Peyer's patch (tissue), 4 donors: Measurements from ENCODE around the gene NPM1. TPM values are rescaled to one million over a fixed set of nuclear protein-coding genes. Genes with fewer than 3 reads are reported as not detected.
A peak's percentile ranks its signal among the peaks of the same experiment; 100 is the strongest.

Source experiments
- DNase-seq, 3 donors: peaks; one replicate each; pipeline ENCODE4 v3.0.0-alpha.2; 2017 to 2019
- H3K27ac ChIP-seq, 4 donors: fragments of 200-600 bp; sonication (generic); one replicate each; pipeline ENCODE4 v1.5.1; 2016 to 2019
- H3K27me3 ChIP-seq, 2 donors: fragments of 200-600 bp; sonication (generic); one replicate each; pipeline ENCODE4 v1.5.1; 2019
- H3K36me3 ChIP-seq, 3 donors: fragments of 200-600 bp; sonication (generic); one replicate each; pipeline ENCODE4 v1.5.1; 2016 to 2019
- H3K4me1 ChIP-seq, 4 donors: fragments of 200-600 bp; sonication (generic); one replicate each; pipeline ENCODE4 v1.5.1; 2016 to 2019
- H3K4me3 ChIP-seq, 4 donors: fragments of 200-600 bp; sonication (generic); 1 replicate in 3 of 4; 2 replicates in 1 of 4; pipeline ENCODE4 v1.5.1; 2016 to 2019; ENCODE audit warnings: mild to moderate bottlenecking in 1 of 4
- H3K9me3 ChIP-seq, 4 donors: fragments of 200-600 bp; sonication (generic); one replicate each; pipeline ENCODE4 v1.5.1; 2016 to 2019; ENCODE audit warnings: mild to moderate bottlenecking in 1 of 4
- CTCF ChIP-seq, 6 experiments: fragments of 450-650 bp in 4 of 6; fragments of 200-600 bp in 2 of 6; sonication (generic) in 1 of 6; IDR thresholded peaks; one replicate each; pipeline ENCODE4 v1.5.1; 2017 to 2019; ENCODE audit warnings: antibody characterized with exemption in 6 of 6, mild to moderate bottlenecking in 3 of 6, moderate library complexity in 1 of 6
- POLR2A ChIP-seq, 2 donors: fragments of 450-650 bp; IDR thresholded peaks; one replicate each; pipeline ENCODE4 v1.5.1; 2017; ENCODE audit warnings: antibody characterized with exemption in 2 of 2, mild to moderate bottlenecking in 2 of 2, moderate library complexity in 2 of 2
- total RNA-seq, 4 donors: library from RNA; depleted of rRNA; stranded (reverse); fragments of >200 nt; gene quantifications; one replicate each; pipeline ENCODE4 v1.1.0, GENCODE V29; 2016

NPM1 gene
- total RNA-seq, 4 donors from 2014 or later: 167 to 468 (median 197) TPM

GRCh38 chr5:171387970-171388815 lies 544 bp downstream of the NPM1 start:
- Histone ChIP-seq H3K36me3 (peaks cover 0 to 19% (median 0%) of the 10 kb centered on the region in 3 donors), H3K9me3 (no peaks in the 10 kb centered on the region), H3K4me1 (peaks cover 0 to 21% (median 6%) of the 10 kb centered on the region in 4 donors), H3K27me3 (no peaks in the 10 kb centered on the region), H3K27ac (peak overlapping the region; percentile 83 to 95 (median 89)), H3K4me3 (peak overlapping the region; percentile 67 to 96 (median 90))
- no peak for TF ChIP-seq CTCF (IDR thresholded peaks at IDR 0.05)
- TF ChIP-seq POLR2A (IDR thresholded peaks at IDR 0.05): no peak
- peak; percentile 77 to 89 (median 84) for DNase-seq

DNA sequence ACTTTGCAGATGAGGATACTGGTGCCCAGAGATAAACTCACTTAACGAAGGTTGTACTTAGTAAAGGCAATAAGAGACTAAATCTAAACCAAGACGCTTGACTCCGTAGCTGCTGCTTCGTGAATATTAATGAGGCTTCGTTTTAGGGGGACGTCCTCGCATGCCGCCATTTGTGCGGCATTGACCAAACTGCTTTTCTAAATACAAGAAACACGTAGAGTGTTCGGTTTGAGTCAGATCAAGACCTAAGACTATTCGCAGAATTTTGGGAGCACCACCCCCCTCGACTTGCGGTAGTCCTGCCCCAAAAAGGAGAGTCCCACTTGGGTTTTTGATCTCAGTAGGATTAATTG lies 1.1 kb downstream of the NPM1 start:
- no peaks in the 10 kb centered on the region for H3K27me3 ChIP-seq
- peak overlapping the region; percentile 67 to 96 (median 90) for H3K4me3 ChIP-seq
- DNase-seq: no peak
- peak overlapping the region in 3 of 4 donors; percentile 83 to 95 (median 91) for H3K27ac ChIP-seq
- peaks cover 0 to 25% (median 0%) of the 10 kb centered on the region in 3 donors for H3K36me3 ChIP-seq
- H3K4me1 ChIP-seq: peaks cover 0 to 21% (median 6%) of the 10 kb centered on the region in 4 donors
- no peak for TF ChIP-seq POLR2A (IDR thresholded peaks at IDR 0.05)
- no peak for TF ChIP-seq CTCF (IDR thresholded peaks at IDR 0.05)
- H3K9me3 ChIP-seq: no peaks in the 10 kb centered on the region

GRCh38 chr5:171390883-171391677 lies 3.4 kb downstream of the NPM1 start:
- Histone ChIP-seq H3K4me1 (peaks cover 0 to 21% (median 6%) of the 10 kb centered on the region in 4 donors), H3K27ac (no peak overlapping the region), H3K36me3 (peaks cover 0 to 47% (median 0%) of the 10 kb centered on the region in 3 donors), H3K9me3 (no peaks in the 10 kb centered on the region), H3K27me3 (no peaks in the 10 kb centered on the region), H3K4me3 (no peak overlapping the region)
- TF ChIP-seq CTCF (IDR thresholded peaks at IDR 0.05): no peak
- no peak for TF ChIP-seq POLR2A (IDR thresholded peaks at IDR 0.05)
- no peak for DNase-seq

DNA sequence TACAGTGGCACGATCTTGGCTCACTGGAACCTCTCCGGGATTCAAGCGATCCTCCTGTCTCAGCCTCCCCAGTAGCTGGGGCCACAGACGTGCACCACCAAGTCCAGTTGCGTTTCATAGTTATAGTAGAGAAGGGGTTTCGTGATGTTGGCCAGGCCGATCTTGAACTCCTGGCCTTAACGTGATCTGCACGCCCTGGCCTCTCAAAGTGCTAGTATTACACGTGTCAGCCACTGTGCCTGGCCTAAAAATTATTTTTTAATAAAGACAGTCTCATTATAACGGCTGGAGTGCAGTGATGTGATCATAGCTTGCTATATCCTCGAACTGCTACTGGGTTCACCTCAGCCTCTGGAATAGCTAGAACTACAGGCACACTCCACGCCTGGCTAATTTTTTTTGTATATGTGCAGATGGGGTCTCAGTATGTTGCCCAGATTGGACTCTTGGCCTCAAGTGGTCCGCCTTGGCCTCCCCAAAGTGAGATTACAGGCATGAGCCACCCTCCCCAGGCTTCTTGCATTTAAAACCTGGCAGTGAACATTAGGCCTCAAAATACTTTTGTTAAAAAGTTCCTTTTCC lies 4.4 kb downstream of the NPM1 start:
- peaks cover 0 to 21% (median 6%) of the 10 kb centered on the region in 4 donors for H3K4me1 ChIP-seq
- H3K4me3 ChIP-seq: no peak overlapping the region
- H3K27me3 ChIP-seq: no peaks in the 10 kb centered on the region
- H3K9me3 ChIP-seq: no peaks in the 10 kb centered on the region
- TF ChIP-seq POLR2A (IDR thresholded peaks at IDR 0.05): no peak
- no peak for TF ChIP-seq CTCF (IDR thresholded peaks at IDR 0.05)
- DNase-seq: no peak
- peaks cover 0 to 57% (median 0%) of the 10 kb centered on the region in 3 donors for H3K36me3 ChIP-seq
- H3K27ac ChIP-seq: no peak overlapping the region

DNA sequence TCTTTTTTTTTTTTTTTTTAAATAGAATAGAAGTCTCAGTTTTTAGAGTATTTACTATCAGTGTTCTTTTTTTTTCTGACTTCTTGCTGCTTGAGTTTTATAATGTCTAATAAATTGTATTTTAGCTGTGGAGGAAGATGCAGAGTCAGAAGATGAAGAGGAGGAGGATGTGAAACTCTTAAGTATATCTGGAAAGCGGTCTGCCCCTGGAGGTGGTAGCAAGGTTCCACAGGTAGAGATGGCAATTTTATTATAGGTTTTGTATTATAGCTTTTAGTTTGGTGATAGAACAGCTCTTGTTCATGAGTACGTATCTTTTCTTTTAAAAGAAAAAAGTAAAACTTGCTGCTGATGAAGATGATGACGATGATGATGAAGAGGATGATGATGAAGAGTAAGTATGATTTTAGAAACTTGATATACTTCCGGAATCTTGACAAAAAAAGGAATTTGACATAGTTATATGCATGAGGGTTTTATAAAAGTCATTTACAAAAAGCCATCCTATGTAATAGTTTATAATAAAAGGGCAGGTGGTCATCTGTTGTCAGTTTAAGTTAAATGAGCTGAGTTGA lies 5.0 kb downstream of the NPM1 start:
- TF ChIP-seq POLR2A (IDR thresholded peaks at IDR 0.05) (no peak), CTCF (IDR thresholded peaks at IDR 0.05) (peak in 1 of 6 experiments; percentile 6)
- Histone ChIP-seq H3K4me3 (no peak overlapping the region), H3K27ac (no peak overlapping the region), H3K9me3 (no peaks in the 10 kb centered on the region), H3K27me3 (no peaks in the 10 kb centered on the region), H3K4me1 (peaks cover 0 to 21% (median 6%) of the 10 kb centered on the region in 4 donors), H3K36me3 (peaks cover 0 to 63% (median 0%) of the 10 kb centered on the region in 3 donors)
- no peak for DNase-seq
